Caki2 (cell line): Measurements from ENCODE around the gene NFATC3. TPM values are rescaled to one million over a fixed set of nuclear protein-coding genes. Genes with fewer than 3 reads are reported as not detected.

Experiments used
- DNase-seq: peaks from one replicate; pipeline ENCODE4 v3.0.0-alpha.2; 2015; ENCODE audit warnings: low read depth
- in situ Hi-C: cut with HindIII; loops from 2 replicates; pipeline ENCODE4 v1.10.0; 2016; ENCODE audit warnings: low sequenced_read_pairs, low pct_unique_long_range_greater_than_20kb, mixed read lengths
- total RNA-seq: library from RNA; depleted of rRNA; stranded (reverse); fragments of >200 nt; shearing (Covaris generic); gene quantifications from 2 replicates; pipeline ENCODE4 v1.2.3, GENCODE V29; 2014; ENCODE audit warnings: low replicate concordance; rRNA removed

NFATC3 gene
- 15.9 and 20.6 TPM in 2 replicates for total RNA-seq

DNA sequence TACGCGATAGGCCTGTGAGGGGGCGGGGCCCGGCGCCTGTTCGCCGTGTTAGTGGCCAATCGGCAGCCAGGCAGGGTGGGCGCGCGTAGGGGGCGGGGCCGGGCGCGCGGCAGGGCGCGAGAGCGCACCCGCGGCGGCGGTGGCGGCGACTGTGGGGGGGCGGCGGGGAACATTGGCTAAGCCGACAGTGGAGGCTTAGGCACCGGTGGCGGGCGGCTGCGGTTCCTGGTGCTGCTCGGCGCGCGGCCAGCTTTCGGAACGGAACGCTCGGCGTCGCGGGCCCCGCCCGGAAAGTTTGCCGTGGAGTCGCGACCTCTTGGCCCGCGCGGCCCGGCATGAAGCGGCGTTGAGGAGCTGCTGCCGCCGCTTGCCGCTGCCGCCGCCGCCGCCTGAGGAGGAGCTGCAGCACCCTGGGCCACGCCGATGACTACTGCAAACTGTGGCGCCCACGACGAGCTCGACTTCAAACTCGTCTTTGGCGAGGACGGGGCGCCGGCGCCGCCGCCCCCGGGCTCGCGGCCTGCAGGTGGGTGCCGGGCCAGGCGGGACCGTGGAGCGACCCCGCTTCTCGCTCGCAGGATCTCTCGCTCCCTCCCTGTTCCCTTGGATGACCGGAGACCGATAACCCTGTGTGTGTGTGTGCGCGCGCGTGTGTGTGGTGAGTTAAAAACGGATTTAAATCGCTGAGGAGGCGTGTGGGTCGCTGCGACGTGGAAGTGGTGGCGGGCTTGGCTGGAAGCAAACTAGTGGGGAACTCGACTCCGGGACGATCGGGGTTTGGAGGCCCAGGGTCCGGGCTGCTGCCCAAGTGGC is at the start of gene NFATC3:
NFATC3 (plus strand) TSS at position 112 of the 813 bp plus-strand sequence; CDS start at position 424, 312 bp downstream.
- DNase-seq = peak; percentile 88
- in situ Hi-C loops = no loop called here

DNA sequence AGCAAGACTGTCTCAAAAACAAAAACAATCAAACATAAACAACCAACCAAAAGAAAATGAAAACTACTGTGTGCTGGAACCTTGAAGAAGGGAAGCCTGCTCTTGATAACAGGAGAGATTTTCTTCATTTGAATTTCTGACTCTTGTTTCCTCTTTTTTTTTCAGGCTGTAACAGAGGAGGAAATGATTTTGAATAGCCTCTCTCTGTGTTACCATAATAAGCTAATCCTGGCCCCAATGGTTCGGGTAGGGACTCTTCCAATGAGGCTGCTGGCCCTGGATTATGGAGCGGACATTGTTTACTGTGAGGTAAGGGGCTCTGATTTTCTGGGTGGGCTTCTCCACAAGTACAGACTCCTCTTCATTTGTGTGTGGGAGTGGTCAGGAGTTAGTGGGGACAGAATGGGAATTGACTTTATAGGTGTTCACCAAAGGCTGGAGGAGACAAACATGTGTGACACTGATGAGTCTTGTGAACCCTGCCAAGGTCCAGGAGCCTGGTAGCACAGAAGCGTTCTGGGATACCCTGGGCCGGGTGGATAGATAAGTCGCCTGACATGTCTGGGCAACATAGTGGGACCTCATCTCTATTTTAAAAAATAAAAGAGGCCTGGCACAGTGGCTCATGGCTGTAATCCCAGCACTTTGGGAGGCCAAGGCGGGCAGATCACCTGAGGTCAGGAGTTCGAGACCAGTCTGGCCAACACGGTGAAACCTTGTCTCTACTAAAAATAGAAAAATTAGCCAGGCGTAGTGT is 47.2 kb upstream of the NFATC3 start:
- in situ Hi-C loops = no loop called here
- DNase-seq = no peak

DNA sequence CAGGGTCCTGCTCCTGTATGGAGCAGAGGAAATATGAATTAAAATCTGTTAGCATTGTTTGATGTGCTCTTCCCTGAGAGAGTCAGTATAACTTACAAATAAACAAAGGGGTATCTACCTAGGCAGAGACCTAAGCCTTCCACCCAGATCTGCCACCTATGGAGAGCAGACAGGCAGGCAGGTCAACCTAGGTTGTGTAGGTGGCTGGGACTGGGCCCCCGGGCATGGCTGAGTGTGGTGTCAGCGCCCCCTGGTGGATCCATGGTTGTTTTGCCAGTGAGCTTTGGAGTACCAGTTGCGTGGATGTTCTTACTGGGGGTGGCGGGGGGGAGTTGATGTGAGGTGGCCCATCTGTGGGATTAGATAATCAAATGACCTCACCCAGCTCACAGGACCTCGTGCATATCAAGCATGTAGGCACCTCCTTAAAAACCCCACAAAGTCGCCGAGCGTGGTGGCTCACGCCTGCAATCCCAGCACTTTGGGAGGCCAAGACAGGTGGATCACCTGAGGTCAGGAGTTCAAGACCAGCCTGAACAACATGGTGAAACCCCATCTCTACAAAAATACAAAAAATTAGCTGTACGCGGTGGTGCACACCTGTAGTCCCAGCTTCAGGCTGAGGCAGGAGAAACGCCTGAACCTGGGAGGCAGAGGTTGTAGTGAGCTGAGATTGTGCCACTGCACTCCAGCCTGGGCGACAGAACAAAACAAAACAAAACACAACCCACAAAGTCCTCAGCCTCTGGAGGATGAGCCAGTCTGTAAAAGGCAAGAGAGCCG is 44.5 kb upstream of the NFATC3 start:
- in situ Hi-C loops = no loop called here
- DNase-seq = peak; percentile 56

DNA sequence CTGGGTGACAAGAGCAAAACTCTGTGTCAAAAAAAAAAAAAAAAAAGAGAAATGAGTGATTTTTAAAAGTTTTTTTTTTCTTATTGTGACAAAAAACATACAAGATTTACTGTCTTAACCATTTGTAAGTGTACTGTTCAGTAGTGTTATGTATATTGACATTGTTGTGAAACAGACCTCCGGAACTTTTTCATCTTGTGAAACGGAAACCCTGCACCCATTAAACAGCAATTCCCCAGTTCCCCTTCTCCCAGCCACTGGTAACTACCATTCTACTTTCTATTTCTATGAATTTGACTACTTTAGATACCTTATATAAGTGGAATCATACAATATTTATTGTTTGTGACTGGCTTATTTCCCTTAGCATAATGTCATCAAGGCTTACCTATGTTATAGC is 43.4 kb upstream of the NFATC3 start:
- no peak for DNase-seq
- in situ Hi-C loops = no loop called here

DNA sequence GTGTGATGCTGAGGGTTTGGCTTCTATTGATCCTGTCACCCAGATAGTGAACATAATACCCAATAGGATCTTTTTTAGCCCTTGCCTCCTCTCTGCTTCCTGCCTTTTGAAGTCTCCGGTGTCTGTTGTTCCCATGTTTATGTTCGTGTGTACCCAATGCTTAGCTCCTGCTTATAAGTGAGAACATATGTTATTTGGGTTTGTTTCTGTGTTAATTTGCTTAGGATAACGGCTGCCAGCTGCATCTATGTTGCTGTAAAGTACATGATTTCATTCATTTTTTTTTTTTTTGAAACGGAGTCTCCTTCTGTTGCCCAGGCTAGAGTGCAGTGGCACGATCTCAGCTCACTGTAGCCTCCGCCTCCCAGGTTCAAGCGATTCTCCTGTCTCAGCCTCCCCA is 39.1 kb upstream of the NFATC3 start:
- DNase-seq = no peak
- in situ Hi-C loops = no loop called here

DNA sequence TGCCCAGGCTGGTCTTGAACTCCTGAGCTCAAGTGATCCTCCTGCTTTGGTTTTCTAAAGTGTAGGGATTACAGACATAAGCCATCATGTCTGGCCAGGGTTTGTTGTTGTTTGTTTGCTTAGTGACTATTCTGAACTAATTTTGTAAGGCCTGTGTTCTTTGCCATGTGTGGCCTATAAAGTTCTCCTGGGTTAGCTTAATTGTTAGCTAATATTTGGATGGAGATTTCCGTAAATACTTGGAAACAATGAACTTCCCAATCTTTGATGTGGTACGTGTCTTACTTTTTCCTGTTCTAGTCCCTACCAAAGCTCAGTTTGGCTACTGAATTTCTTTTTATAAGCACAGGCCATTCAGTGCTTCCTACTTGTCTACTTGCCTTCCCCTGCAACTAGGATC is 37.2 kb upstream of the NFATC3 start:
- no peak for DNase-seq
- in situ Hi-C loops = no loop called here

DNA sequence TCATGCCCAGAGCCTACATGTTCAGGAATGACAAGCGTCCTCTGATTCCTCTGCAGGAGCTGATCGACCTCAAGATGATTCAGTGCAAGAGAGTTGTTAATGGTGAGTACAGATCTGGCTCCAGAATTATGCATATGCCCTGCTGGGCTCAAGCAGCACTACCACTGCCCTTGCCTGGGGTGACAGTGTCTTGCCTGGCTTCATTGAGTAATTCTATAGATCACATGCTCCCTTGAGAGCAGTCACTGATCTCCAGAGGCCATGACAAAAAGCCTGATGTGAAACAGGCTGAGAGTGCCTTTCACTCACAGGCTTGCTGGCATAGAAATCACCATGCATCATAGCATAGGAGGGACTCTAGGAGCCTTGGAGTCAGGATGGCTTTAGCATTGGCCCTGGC is 35.7 kb upstream of the NFATC3 start:
- in situ Hi-C loops = no loop called here
- no peak for DNase-seq

DNA sequence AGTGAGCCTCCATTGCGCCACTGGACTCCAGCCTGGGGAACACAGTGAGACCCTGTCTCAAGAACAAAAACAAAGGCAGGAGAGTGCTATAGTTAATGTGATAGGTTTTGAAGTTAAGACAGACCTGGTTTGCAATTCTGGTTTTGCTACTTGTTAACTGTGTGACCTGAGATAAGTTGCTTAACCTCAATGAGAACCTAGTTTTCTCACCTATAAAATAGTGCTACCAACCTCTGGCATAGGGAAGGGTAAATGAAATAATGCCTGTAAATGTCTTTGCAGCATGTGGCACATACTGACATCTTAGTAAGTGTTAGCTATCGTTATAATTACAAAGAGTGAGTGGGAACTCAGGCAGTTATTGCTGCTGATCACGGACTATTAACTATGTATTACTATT is 29.8 kb upstream of the NFATC3 start:
- no peak for DNase-seq
- in situ Hi-C loops = loop anchor here (25.0 kb wide), 2 partner anchors 157 to 168 kb away; partner anchors contain the start of genes NRN1L and PSKH1

DNA sequence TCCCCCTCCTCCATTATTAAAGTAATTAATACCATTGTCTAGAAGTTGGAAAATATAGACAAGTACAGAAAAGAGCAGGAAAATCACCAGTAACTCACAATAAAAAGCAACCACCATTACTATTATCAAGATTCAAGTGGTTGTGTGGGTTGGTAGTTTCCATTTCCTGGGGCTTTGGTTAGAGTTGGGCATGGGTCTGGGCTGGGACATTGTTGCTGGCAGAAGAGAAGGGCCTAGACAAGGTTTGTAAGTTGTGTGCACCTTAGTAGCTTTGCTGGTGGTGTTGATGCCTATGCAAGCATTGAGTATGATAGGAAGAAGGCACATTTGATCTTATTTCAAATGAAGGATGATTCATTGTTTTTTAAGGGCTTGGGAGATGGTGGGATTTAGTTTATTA is 25.4 kb upstream of the NFATC3 start:
- in situ Hi-C loops = loop anchor here (25.0 kb wide), 2 partner anchors 152 to 173 kb away; partner anchors contain the start of genes NRN1L and PSKH1
- DNase-seq = no peak

DNA sequence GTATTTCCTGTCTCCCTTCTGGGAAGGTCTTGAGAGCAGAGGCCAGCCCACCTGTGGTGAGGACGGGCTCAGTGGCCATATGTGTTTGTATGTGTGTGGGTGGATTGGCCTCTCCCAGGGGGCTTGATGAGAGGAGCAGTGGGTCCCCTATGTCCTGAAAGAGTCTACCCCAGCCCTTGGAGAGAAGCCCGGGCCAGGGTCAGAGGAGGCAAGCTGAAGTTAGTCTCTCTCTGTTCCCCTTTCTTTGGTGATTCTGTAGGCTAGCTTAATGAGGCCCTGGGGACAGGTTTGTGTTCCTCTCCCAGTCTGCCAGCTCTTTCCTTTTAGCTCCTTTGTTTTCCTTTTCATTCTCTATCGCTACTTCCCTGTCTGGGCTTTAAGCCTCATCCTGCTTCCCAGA is 23.8 kb upstream of the NFATC3 start:
- DNase-seq = no peak
- in situ Hi-C loops = loop anchor here (25.0 kb wide), 2 partner anchors 151 to 174 kb away; partner anchors contain the start of genes NRN1L and PSKH1

DNA sequence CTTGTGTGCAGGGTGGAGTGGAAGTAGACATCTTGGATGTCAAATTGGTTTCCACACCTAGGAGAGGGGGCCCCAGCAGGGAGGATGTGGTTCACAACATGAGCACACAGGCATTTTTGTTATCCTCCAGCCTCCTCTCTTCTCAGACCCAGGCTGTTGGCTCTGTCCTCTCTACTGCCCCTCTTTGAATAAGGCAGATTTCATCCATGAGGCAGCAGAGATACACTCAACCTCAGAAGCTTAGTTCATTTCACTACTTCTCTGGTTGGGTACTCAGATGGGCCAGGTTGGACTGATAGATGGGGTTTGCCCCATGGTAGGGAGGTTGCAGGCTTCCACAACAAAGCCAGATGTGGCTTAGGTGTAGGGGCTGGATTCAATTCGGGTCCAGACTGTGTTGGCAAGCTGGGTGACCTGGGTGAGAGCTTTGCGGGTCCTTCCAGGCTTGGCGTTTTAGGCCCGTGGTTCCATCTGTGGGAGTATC is 22.2 kb upstream of the NFATC3 start:
- DNase-seq = no peak
- in situ Hi-C loops = loop anchor here (25.0 kb wide), 2 partner anchors 149 to 176 kb away; partner anchors contain the start of genes NRN1L and PSKH1

DNA sequence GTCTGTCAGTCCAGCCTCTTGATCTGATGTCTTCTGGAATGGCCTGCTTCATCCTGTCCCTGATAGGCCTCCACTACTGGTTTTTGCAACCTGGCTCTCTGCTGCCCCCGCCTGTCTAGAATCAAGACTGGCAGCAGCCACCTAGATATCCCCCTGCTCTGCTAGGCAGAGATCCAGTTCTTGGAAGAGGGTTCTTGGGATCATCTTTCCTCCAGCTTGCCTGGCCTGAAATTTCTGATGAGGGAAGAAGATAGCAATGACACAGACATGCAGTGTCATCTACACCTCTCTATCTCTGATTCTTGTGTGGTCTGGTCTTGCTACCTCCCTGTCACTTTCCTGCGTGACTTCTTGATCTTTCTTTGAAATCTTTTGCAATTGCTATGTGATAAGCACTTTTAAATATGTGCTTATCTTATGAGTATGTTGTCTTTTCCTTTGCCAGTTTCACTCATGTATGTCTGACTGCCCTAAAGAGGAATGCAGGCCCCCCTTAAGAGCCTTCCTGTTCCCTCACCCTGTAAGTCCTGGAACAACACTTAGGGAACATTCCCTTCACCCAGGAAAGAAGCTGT is 20.3 kb upstream of the NFATC3 start:
- in situ Hi-C loops = loop anchor here (25.0 kb wide), 2 partner anchors 147 to 178 kb away; partner anchors contain the start of genes NRN1L and PSKH1
- DNase-seq = peak; percentile 50

DNA sequence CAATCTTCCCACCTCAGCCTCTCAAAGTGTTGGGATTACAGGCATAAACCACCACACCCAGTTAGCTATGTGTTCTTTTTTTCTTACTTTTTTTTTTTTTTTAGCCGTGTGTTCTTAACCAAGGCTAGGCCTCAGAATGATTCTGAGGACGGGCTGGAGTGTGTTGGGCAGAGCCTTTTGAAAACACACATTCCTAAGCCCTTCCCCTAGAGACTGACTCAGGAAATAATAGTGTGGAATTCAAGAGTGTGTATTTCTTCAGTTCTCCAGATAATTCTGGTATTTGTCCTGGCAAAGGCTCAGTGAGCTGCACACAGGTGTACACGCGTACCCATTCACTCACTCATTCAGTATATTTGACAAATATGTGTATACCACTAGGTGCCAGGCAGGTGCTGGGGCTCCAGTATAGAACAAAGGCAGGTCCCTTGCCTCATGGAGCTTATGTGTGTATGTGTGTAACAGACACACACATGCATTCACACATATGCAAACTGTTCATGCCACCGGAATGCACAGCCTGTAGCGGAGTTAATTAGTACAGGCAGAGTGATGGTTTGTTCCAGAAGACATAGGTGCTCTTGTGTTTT is 19.4 kb upstream of the NFATC3 start:
- in situ Hi-C loops = loop anchor here (25.0 kb wide), 2 partner anchors 146 to 179 kb away; partner anchors contain the start of genes NRN1L and PSKH1
- DNase-seq = no peak

DNA sequence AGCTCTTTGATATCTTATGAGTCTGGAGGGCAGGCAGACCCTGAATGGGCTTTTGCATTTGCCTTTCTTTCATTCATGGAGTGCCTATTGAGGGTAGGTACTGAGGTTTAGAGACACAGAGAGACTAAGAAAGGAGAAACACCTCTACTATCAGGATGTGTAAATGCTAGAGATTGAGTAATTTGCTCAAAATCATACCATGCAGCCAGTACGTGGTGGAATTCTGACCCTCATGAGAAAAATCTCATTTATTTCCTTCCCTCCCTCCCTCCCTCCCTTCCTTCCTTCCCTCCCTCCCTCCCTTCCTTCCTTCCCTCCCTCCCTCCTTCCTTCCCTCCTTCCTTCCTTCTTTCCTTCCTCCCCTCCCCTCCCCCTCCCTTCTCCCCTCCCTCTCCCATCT is 18.4 kb upstream of the NFATC3 start:
- in situ Hi-C loops = loop anchor here (25.0 kb wide), 2 partner anchors 146 to 179 kb away; partner anchors contain the start of genes NRN1L and PSKH1
- no peak for DNase-seq

DNA sequence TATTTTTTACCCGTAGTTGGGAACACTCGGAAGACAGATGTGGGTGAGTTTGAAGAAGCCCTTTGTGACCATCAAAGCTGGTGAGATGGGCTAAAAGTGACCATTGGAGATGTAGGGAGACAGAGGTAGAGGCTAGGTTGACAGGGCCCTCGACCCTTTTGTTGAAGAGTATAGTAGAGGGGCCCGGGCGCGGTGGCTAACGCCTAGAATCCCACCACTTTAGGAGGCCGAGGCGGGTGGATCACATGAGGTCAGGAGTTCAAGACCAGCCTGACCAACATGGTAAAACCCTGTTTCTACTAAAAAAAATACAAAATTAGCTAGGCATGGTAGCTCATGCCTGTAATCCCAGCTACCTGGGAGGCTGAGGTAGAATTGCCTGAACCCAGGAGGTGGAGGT is 16.2 kb upstream of the NFATC3 start:
- DNase-seq = no peak
- in situ Hi-C loops = loop anchor here (25.0 kb wide), 2 partner anchors 143 to 182 kb away; partner anchors contain the start of genes NRN1L and PSKH1

DNA sequence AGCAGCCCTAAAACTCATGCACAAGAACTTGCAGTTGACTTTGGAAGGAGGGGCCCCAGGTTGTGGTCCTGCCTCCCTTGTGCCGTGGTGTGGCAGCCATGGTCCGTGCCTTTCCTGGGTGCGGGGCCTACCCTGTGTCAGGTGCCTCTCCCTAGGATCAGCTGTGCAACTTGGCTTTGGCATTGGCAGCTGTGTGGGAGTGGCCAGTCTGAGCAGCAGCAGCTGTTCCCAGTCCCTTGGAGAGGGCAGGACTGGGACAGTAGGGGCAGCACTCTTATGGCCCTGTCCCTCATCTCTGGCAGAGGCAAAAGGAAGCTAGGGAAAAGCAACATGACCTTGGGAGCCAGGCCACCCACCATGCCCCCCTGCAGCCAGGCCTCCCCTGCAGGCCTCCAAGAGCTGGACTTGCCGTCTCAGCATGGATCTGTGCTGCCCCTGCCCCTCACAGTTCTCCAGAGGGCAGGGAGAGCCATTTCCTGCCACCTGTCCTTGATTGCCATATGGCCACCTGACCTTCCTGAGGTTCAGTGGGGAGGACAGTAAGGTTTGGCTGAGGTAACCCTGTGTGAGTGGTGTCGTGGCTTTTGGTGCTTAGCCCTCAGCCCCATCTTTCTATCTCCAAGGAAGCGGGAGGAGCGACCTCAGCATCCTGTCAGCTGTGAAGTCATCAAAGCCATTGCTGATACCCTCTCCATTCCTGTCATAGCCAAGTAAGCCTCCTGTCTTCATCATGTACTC is 15.5 kb upstream of the NFATC3 start:
- DNase-seq = no peak
- in situ Hi-C loops = loop anchor here (25.0 kb wide), 2 partner anchors 143 to 182 kb away; partner anchors contain the start of genes NRN1L and PSKH1
